Activated CD8-positive, alpha-beta memory T cell treated with anti-CD3 and anti-CD28 coated beads, Interleukin-2, amount 50 U/mL, for 1 hour (primary cell): ENCODE measurements around the gene PPP1R18.
"Not testable (repeated sequence)": the region's sequence is repeated elsewhere in the genome, so short reads cannot be mapped to it uniquely, and the experiment has no call there.

Experiments used
- DNase-seq: peaks from one replicate; pipeline ENCODE4 v3.0.0-alpha.2; 2020; ENCODE audit errors: extremely low read depth

Gene PPP1R18

DNA sequence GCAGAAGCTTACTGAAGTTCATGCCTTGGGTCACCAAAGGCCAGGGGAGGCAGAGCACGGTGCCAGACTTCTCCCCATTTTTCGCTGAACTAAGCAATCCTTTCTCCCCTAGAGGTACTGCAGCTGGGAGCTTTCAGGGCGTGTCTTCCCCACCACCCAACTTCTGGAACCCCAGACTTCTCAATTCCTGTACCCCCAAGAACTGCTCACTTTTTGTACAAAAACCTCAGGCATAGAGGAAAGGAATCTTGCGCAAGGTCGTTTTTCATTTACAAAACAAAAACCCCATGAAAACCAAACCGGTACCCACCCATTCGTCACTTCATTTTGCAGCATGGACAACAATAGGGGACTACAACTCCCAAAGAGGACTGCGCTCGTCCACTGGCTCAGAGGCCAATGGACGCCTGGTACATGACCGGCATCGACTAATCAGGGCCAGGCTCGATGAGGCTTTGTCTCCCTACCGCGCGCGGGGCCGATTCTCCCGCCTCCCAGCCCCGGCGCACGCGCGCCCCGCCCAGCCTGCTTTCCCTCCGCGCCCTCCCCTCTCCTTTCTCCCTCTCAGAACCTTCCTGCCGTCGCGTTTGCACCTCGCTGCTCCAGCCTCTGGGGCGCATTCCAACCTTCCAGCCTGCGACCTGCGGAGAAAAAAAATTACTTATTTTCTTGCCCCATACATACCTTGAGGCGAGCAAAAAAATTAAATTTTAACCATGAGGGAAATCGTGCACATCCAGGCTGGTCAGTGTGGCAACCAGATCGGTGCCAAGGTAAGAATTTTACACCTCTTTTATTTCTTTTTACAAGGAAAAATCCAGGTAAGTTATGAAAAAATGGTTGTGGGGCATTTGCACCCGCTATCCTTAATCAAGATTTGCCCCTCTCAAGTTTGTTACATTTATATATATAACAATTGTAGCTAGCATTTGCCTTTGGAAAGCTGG is 33.6 kb upstream of the PPP1R18 start, which contains the start of gene TUBB:
Gene TUBB (plus strand): TSS at position 562 of the 947 bp plus-strand sequence. CDS start 155 bp downstream, at position 717.
- DNase-seq: peak; percentile 83

DNA sequence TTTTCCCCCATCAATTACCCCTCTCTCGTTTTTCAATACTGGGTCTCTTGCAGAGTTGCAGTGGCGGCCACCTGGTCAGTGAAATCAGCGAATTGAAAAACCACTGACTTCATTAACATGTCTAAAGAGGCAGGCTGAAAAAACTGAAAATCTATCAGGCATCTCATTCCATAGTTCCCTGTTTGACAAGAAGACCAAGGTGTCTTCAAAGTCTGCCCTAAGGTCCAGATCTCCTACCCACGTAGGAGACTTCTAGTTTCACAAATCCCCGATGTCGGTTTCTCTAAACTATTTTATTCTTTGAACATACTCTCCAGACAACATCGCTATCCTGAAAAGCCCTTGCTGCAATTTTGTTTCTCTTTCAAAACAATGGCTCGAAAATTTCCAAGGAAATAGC is 32.9 kb upstream of the PPP1R18 start:
- no peak for DNase-seq

DNA sequence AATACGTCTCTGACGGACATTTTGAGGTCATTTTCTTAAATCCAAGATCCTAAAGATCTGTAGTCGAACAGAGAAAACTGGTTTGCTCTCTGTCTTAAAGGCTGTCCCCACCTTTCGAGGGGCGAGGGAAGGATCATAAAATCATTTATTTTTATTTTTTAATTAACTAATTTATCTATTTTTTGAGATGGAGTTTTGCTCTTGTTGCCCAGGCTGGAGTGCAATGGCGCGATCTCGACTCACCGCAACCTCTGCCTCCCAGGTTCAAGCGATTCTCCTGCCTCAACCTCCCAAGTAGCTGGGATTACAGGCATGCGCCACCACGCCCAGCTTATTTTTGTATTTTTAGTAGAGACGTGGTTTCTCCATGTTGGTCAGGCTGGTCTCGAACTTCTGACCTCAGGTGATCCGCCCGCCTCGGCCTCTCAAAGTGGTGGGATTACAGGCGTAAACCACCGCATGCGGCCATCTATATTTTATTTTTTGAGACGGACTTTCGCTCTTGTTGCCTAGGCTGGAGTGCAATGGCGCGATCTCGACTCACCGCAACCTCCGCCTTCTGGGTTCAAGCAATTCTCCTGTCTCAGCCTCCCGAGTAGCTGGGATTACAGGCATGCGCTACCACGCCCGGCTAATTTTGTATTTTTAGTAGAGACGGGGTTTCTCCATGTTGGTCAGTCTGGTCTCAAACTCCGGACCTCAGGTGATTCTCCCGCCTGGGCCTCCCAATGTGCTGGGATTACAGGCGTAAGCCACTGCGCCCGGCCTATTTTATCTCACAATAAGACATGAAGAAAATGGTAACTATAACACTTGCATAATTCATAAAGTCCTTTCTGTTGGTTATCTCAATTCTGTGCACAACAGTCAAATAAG is 31.6 kb upstream of the PPP1R18 start:
- DNase-seq: not testable (repeated sequence)

DNA sequence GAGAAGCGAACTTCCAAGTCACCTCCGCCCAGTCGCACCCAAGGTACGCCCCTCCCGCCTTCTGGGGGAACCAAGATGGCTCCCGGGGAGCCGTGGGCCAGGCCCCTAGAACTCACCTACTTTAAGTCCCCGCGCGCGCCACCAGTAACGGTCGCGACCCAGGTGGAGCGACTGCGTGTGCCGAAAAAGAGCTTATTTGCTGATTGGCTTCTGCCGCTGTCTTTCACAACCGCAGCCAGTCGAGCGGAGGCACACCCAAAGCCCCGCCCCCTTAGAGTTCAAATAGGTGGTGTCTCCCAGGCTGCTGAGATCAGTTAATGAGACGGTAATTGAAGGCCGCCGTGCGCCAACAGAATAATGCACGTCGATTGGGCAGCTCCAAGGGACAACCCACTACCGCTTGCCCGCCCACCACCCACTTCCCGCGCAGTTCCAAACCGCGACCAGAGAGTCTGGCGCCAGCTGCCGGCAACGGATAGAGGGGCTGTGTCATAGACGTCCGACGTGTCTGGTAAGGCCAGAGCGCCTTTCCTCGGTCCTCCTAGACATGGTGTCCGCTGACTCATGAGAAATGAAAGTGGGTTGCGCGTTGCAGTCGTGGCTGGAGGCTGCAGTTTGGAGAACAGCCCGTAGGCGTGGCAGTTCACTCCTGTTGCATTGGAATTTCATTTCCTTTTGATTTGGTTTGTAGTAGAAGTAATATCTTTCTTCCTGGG is 30.8 kb upstream of the PPP1R18 start, which contains the start of gene MDC1:
Gene MDC1 (minus strand): TSS at position 153 of the 716 bp plus-strand sequence. CDS start 2,106 bp downstream, outside the sequence.
- DNase-seq: peak; percentile 100

DNA sequence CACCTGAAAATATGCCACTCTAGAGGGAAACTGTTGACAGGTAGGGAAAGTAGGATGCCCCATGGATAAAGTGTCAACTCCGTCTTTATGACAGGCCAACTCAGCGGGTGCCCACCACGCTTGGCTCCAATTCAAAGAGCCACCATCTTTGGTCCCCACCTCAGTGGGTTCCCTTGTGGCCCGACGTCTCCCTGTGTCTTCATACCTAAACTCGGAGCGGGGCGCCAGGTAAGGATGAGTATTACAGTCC is 30.4 kb upstream of the PPP1R18 start:
- DNase-seq: no peak

DNA sequence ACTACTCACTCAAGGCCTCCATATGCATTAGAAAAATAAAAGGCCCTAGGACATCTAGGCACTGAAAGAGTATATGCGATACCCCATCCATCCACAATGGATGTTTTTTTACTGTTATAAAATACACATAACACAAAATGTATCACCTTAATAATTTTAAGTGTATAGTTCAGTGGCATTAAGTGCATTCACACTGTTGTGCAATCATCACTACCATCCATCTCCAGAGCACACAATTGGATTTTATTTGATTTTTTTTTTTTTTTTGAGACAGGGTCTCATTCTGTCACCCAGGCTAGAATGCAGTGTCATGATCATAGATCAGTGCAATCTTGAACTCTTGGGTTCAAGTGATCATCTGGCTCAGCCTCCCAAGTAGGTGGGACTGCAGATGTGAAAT is 27.8 kb upstream of the PPP1R18 start:
- no peak for DNase-seq

DNA sequence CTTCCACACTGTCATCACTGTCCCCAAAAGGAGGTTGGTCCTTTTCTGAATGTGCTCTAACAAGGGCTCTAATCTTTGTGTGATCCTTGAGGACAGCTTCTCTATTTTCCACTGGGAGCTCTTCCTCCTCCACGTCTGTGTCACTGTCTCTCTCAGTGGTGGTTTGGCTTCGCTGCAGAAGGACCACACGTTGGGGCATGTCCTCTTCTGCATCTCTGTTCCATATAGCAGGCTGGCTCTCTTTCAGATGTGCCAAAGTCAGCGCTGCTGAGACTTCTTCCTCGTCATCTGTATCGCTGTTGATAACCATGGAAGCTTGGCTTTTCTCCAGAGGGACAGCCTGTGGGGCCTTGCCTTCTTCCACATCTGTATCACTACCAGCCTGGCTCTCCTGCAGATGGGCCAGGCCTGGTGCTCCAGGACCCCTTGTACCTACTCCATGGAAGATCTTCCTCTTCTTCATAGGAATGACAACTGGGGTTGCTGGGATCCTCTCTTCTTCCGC is 26.0 kb upstream of the PPP1R18 start:
- no peak for DNase-seq

DNA sequence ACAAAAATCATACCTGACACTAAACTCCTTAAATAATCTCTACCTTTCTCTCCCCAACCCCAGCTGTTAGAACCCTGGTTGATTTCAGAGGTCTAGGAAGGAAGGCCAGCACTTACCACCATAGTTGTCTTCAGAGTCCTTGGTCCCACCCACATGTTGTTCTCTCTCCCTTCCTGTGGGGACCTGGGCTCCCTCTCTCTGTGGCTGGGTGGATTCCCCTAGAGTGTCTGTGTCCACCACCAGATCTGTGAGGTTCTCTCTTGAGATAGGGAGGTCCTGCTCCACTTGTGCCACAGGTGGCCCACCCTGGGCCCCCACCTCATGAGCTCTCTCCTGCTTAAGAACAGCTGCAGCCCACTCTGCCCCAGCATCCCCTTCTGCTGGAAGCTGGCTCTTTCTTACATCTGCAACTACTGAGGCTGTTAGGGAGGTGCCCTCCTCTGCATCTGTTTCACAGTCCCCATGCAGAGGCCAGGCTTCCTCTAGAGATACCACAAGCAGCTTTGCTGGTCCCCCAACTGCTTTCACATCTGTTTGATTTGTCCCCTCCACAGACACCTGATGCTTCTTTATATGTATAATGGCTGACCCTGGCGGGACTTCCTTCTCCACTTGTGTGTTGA is 25.4 kb upstream of the PPP1R18 start:
- no peak for DNase-seq

DNA sequence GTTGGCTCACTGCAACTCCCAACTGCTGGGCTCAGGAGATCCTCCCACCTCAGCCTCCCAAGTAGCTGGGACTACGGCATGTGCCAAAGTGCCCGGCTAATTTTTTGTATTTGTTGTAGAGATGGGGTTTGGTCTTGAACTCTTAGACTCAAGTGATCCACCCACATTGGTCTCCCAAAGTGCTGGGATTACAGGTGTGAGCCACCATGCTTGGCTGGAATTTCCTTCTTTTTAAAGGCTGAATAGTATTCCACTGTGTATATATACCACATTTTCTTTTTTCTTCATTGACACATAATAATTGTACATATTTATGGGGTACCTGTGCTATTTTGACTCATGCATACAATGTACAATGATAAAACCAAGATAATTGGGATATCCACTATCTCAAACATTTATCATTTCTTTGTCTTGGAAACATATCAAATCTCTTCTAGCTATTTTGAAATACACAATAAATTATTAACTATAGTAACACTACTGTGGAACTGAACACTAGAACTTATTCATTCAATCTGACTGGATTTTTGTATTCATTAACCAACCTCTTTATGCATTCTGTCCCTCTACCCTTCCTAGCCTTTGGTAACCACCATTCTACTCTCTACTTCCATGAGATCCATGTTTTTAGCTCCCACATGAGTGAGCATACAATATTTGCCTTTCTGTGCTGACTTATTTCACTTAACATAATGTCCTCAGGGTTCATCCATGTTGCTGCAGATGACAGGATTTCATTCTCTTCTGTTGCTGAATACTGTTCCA is 22.8 kb upstream of the PPP1R18 start:
- no peak for DNase-seq

DNA sequence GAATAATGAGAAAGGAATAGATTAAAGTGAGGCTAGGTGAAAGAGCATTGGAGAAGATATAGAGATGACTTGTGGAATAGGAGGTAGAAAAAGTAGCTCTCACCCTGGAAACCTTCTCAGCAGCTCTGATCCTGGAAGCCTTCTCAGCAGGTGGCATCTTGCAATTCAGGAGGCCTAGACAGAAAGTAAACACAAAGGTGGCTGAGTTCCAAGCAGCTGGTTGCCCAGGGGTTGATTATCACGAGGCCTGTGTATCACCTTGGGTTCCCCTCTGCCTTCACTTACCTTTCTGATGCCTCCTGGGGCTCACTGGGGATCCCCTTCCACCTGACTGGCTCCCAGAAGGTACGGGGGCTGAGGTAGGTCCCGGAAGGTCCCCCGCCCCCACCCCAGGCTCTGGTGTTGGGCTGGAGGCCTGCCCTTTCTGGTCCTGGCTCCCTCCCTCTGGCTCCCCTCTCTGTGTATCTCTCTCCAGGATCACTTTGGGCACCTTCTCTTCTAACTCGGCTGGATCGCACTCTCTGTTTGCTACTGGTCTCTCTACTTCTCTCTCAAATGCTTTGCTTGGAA is 20.9 kb upstream of the PPP1R18 start:
- DNase-seq: no peak

DNA sequence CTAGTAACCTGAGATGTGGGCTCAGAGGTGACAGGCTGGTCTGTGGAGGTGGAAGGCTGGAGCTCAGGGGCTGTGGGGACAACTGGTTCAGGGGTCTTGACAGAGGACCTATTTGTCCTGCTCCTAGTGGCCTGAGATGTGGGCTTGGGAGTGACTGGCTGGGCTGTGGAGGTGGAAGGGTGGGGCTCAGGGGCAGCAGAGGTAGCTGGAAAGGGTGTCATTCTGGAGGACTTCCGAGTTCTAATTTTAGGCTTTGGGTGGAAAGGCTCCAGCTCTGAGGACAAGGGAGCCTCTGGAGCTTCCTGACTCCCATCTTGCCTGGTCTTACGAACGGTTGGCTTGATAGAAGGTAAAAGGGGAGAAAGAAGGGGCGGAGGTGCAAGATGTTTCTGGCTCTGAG is 19.2 kb upstream of the PPP1R18 start:
- DNase-seq: no peak

DNA sequence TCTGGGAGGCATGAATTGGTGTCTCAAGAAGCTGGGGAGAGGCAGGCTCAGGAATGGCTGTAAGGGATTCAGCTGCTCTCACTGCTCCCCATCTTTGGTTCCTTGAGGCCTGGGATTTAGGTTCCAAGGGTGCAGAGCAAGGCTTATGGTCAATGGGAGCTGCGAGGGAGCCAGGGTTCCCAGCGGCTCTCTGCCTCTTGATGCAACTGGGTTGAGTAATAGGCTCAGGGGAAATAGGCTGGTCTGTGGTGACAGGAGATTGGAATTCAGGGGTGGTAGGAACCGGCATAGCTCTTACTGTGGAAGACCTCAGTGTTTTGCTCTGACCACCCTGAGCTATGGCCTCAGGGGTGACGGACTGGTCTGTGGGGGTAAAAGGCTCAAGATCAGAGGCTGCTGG is 17.4 kb upstream of the PPP1R18 start:
- DNase-seq: no peak

DNA sequence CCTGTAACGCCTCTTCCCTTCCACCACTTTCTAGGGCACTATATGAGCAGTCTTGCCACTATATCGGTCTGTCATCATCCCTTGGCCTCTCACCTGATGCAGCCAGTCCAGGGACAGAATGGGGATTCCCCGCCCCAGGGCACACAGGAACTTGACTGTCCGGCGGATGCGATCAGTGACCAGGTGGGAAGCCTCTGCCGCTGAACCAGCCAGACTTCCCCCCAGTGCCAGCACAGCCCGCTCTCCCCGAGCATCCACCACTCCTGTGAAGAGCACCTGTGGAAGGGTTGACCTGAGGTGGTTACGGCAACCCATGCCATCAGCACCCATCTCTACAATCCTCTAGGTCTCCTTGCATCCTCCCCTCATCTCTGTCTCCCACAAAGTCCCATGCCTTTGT is 16.6 kb upstream of the PPP1R18 start:
- DNase-seq: no peak

DNA sequence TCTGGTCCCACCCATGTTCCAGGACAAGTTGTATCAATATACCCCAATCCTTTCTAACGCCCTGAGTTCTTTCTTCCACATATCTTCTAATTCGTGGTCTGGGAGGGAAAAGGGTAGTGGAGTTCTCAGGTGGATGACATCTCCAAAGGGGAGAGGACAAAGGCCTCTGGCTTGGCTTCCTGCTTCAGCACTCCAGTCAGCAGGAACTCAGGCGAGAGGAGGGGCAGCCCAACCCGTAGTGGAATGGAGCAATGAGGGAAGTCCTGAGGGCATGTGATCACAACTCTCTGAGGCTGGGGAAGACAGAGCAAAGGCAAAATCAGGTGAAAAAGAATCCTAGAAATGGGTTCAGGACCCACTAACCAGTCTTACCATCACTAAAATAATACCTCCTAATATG is 13.9 kb upstream of the PPP1R18 start:
- DNase-seq: no peak

DNA sequence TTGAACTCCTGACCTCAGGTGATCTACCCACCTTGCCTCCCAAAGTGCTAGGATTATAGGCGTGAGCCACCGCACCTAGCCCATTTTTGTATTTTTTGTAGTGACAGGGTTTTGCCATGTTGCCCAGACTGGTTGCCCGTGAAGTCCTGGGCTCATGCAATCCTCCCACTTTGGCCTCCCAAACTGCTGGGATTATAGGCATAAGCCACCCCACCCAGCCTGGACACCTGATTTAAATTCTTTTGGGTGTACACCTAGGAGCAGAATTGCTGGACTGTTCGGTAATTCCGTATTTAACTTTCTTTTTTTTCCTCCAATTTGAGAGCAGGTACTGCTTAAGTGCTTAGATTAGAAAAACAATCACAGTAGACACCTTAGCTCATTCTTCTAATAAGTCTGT is 10.0 kb upstream of the PPP1R18 start:
- DNase-seq: no peak

DNA sequence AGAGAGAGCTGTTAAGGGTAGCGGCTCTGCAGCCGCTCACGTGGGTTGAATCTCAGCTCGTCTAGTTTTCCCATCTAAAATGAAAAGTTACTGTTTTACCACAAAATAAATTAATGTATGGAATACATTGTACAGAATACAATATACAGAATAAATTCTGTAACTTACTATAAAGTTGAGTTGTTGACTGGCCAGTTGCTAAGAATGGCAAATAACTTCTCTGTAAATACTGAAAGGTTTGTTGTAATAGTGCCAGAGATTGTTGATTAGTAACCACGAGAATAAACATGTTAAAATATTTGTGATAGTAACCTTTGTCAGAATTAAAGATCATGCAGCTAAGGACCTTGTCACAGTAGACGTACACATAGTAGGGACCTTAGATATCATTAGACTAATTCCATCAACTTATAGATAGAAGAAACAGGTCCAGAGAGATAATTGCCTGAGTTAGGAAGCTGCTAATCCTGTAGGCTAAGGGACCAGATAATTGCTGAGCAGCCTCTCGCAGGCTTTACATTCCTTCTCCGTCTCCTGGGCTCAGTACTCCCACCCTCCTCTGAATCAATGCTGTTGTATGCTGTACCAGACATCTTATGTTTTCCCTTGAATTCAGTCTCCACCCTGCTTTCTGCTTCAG is 4.9 kb upstream of the PPP1R18 start:
- DNase-seq: no peak

DNA sequence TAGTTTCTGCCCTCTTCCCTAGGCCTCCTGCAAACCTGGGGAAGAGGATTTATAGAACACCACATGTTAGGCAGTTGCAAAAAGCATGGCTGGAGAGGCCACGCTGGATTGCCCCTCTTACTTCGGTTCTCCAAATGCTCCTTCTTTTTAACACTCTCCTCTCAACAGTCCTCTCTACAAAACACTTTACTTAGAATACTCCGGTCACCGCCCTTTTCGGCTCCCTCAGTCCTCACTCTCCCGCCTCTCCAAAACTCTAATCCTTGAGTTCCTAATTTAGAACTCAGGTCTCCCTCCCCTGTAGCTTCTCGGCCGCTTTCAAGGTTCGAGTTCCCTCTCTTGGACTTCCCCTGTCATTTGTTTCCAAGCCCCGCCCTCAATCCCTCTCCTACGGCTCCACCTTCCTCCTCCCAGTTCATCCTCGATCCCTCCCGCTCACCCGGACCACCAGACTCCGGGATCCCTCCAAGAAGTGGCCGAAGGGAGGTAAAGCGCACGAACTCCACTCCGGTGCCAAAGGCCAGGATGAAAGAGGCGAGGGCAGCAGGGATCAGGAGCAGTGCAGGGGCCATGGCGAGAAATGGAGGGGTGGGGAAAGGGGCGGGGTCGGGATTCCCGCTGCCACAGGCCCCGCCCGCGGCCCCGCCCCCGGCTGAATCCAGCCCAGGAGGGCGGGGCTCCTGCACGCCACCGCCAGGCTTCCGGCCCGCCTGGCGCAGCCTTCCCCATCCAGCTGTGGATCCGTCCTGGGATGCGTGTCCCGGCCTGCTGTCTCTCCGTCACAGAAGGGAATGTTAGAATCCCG is 4.2 kb upstream of the PPP1R18 start, which contains the start of gene NRM:
Gene NRM (minus strand): TSS at position 582 of the 805 bp plus-strand sequence. CDS start 10 bp downstream, at position 572.
- no peak for DNase-seq

DNA sequence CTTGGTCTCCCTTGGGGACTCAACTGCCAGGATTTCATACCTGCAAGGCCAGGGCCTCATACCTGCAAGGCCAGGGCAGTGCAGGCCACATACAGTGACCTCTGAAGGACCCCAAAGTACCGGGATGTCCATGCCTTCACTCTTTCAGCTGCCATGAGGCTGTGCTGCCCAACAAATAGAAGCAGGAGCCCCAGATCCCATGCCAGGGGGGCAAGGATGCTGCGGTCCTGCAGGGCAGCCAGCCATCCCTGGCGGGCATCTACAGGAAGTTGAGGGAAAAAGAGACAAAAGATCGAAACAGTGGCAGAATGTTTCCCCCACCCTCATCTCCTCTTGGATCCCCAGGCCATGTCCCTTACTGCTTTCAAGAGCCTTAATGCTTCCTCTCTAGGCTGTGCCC is 3.5 kb upstream of the PPP1R18 start:
- no peak for DNase-seq
